ENCODE results near the gene GNAL.

The GNAL gene

GRCh38 chr18:11798271-11798670 lies 109.2 kb downstream of the GNAL start:
- TF ChIP-seq CTCF (IDR thresholded peaks at IDR 0.05), result no peak
- Histone ChIP-seq H3K27me3 (no peaks in the 10 kb centered on the region), H3K9me3 (no peaks in the 10 kb centered on the region), H3K4me3 (no peak overlapping the region), H3K36me3 (no peaks in the 10 kb centered on the region), H3K4me1 (no peaks in the 10 kb centered on the region), H3K27ac (no peak overlapping the region)
- no peak for DNase-seq
- intact Hi-C loops (cut with DNase I; ENCODE audit: low total_unique reads), result no loop called here

- Histone ChIP-seq H3K4me3 (no peak overlapping the region), H3K4me1 (no peaks in the 10 kb centered on the region), H3K27me3 (no peaks in the 10 kb centered on the region), H3K27ac (no peak overlapping the region), H3K36me3 (no peaks in the 10 kb centered on the region), H3K9me3 (no peaks in the 10 kb centered on the region)
- TF ChIP-seq CTCF (IDR thresholded peaks at IDR 0.05), result no peak
- no peak for DNase-seq
- intact Hi-C loops (cut with DNase I; ENCODE audit: low total_unique reads), result no loop called here
Measured at GRCh38 chr18:11799066-11799465, 110.0 kb downstream of the GNAL start.

GRCh38 chr18:11800566-11801334 lies 111.7 kb downstream of the GNAL start:
- intact Hi-C loops (cut with DNase I; ENCODE audit: low total_unique reads), result no loop called here
- H3K36me3 ChIP-seq, result no peaks in the 10 kb centered on the region
- TF ChIP-seq CTCF (IDR thresholded peaks at IDR 0.05), result no peak

GRCh38 chr18:11801573-11801972 lies 112.5 kb downstream of the GNAL start:
- Histone ChIP-seq H3K27ac (no peak overlapping the region), H3K27me3 (no peaks in the 10 kb centered on the region), H3K4me1 (no peaks in the 10 kb centered on the region), H3K36me3 (no peaks in the 10 kb centered on the region), H3K4me3 (no peak overlapping the region), H3K9me3 (no peaks in the 10 kb centered on the region)
- intact Hi-C loops (cut with DNase I; ENCODE audit: low total_unique reads), result no loop called here
- DNase-seq, result no peak
- TF ChIP-seq CTCF (IDR thresholded peaks at IDR 0.05), result no peak

More at GRCh38 chr18:11800566-11801334, 111.7 kb downstream of the GNAL start:
- Histone ChIP-seq H3K4me1 (no peaks in the 10 kb centered on the region), H3K4me3 (no peak overlapping the region), H3K27me3 (no peaks in the 10 kb centered on the region), H3K27ac (no peak overlapping the region), H3K9me3 (no peaks in the 10 kb centered on the region)
- no peak for DNase-seq

GRCh38 chr18:11802158-11802557 lies 113.1 kb downstream of the GNAL start:
- no peaks in the 10 kb centered on the region for H3K9me3 ChIP-seq
- intact Hi-C loops (cut with DNase I; ENCODE audit: low total_unique reads), result no loop called here
- no peak for TF ChIP-seq CTCF (IDR thresholded peaks at IDR 0.05)
- no peak for DNase-seq
- H3K27me3 ChIP-seq, result no peaks in the 10 kb centered on the region
- no peaks in the 10 kb centered on the region for H3K4me1 ChIP-seq
- no peaks in the 10 kb centered on the region for H3K36me3 ChIP-seq
- no peak overlapping the region for H3K4me3 ChIP-seq
- H3K27ac ChIP-seq, result no peak overlapping the region
